ENCODE data around the gene GNPTAB.
A peak's percentile ranks its signal among the peaks of the same experiment; 100 is the strongest.

GNPTAB gene

GRCh38 chr12:101763246-101763931, 67.4 kb downstream of the GNPTAB start:
- Histone ChIP-seq H3K4me2 (ENCODE audit: low read length) (no peak overlapping the region), H3K36me3 (replicated peaks; ENCODE audit: low read depth, low read length) (peaks cover 25% of the 10 kb centered on the region), H3K4me1 (ENCODE audit: low read length) (peaks cover 18% of the 10 kb centered on the region), H3K9ac (ENCODE audit: low read length) (no peak overlapping the region), H2AFZ (ENCODE audit: low read depth, low read length) (no peak overlapping the region), H4K20me1 (ENCODE audit: insufficient read depth, low read length) (no peaks in the 10 kb centered on the region), H3K4me3 (ENCODE audit: low read length) (no peak overlapping the region), H3K9me3 (ENCODE audit: insufficient read depth, low read length) (no peaks in the 10 kb centered on the region), H3K27ac (ENCODE audit: low read length) (no peak overlapping the region), H3K79me2 (ENCODE audit: low read length) (no peaks in the 10 kb centered on the region), H3K27me3 (ENCODE audit: low read depth, low read length) (no peaks in the 10 kb centered on the region)
- no peak for TF ChIP-seq CTCF (IDR thresholded peaks at IDR 0.05; ENCODE audit: low read depth, low read length)
- TF ChIP-seq EZH2phosphoT487 (IDR thresholded peaks at IDR 0.05; ENCODE audit: low read depth), result no peak

GRCh38 chr12:101761781-101762180, 69.0 kb downstream of the GNPTAB start:
- H2AFZ ChIP-seq (ENCODE audit: low read depth, low read length), result no peak overlapping the region
- peaks cover 18% of the 10 kb centered on the region for H3K36me3 ChIP-seq (replicated peaks; ENCODE audit: low read depth, low read length)
- no peak overlapping the region for H3K9ac ChIP-seq (ENCODE audit: low read length)
- no peaks in the 10 kb centered on the region for H3K9me3 ChIP-seq (ENCODE audit: insufficient read depth, low read length)
- no peak overlapping the region for H3K4me2 ChIP-seq (ENCODE audit: low read length)
- H3K4me1 ChIP-seq (ENCODE audit: low read length), result peaks cover 15% of the 10 kb centered on the region
- H3K27ac ChIP-seq (ENCODE audit: low read length), result no peak overlapping the region
- no peaks in the 10 kb centered on the region for H4K20me1 ChIP-seq (ENCODE audit: insufficient read depth, low read length)
- no peak overlapping the region for H3K4me3 ChIP-seq (ENCODE audit: low read length)
- no peaks in the 10 kb centered on the region for H3K27me3 ChIP-seq (ENCODE audit: low read depth, low read length)
- TF ChIP-seq CTCF (IDR thresholded peaks at IDR 0.05; ENCODE audit: low read depth, low read length) (no peak), EZH2phosphoT487 (IDR thresholded peaks at IDR 0.05; ENCODE audit: low read depth) (no peak)
- H3K79me2 ChIP-seq (ENCODE audit: low read length), result no peaks in the 10 kb centered on the region

- Histone ChIP-seq H3K27me3 (ENCODE audit: low read depth, low read length) (no peaks in the 10 kb centered on the region), H3K4me1 (ENCODE audit: low read length) (peaks cover 11% of the 10 kb centered on the region), H2AFZ (ENCODE audit: low read depth, low read length) (no peak overlapping the region), H3K79me2 (ENCODE audit: low read length) (no peaks in the 10 kb centered on the region), H3K9ac (ENCODE audit: low read length) (no peak overlapping the region), H3K27ac (ENCODE audit: low read length) (no peak overlapping the region), H3K4me2 (ENCODE audit: low read length) (no peak overlapping the region), H3K4me3 (ENCODE audit: low read length) (no peak overlapping the region), H3K9me3 (ENCODE audit: insufficient read depth, low read length) (no peaks in the 10 kb centered on the region), H3K36me3 (replicated peaks; ENCODE audit: low read depth, low read length) (peaks cover 18% of the 10 kb centered on the region), H4K20me1 (ENCODE audit: insufficient read depth, low read length) (no peaks in the 10 kb centered on the region)
- TF ChIP-seq EZH2phosphoT487 (IDR thresholded peaks at IDR 0.05; ENCODE audit: low read depth), result no peak
- no peak for TF ChIP-seq CTCF (IDR thresholded peaks at IDR 0.05; ENCODE audit: low read depth, low read length)
Measured at GRCh38 chr12:101761350-101761749, 69.4 kb downstream of the GNPTAB start.

- Histone ChIP-seq H3K79me2 (ENCODE audit: low read length) (no peaks in the 10 kb centered on the region), H3K36me3 (replicated peaks; ENCODE audit: low read depth, low read length) (peaks cover 11% of the 10 kb centered on the region), H3K4me2 (ENCODE audit: low read length) (no peak overlapping the region), H3K27me3 (ENCODE audit: low read depth, low read length) (no peaks in the 10 kb centered on the region), H3K4me3 (ENCODE audit: low read length) (no peak overlapping the region), H3K27ac (ENCODE audit: low read length) (no peak overlapping the region), H3K4me1 (ENCODE audit: low read length) (peaks cover 8% of the 10 kb centered on the region), H3K9me3 (ENCODE audit: insufficient read depth, low read length) (no peaks in the 10 kb centered on the region), H4K20me1 (ENCODE audit: insufficient read depth, low read length) (no peaks in the 10 kb centered on the region), H2AFZ (ENCODE audit: low read depth, low read length) (no peak overlapping the region), H3K9ac (ENCODE audit: low read length) (no peak overlapping the region)
- TF ChIP-seq CTCF (IDR thresholded peaks at IDR 0.05; ENCODE audit: low read depth, low read length) (peak; percentile 77), EZH2phosphoT487 (IDR thresholded peaks at IDR 0.05; ENCODE audit: low read depth) (no peak)
Measured at GRCh38 chr12:101759396-101760047, 71.2 kb downstream of the GNPTAB start.
